CD4-positive, alpha-beta T cell treated with Interferon alpha-2 for 1 hour (primary cell): Measurements from ENCODE around the gene DPP6.

ENCODE experiments used
- DNase-seq, 2 donors: peaks; one replicate each; pipeline ENCODE4 v3.0.0-alpha.2; 2020 to 2022

DPP6 gene

GRCh38 chr7:154343778-154344412, 291.7 kb downstream of the DPP6 start:
- DNase-seq: no peak

GRCh38 chr7:154345093-154345492, 292.9 kb downstream of the DPP6 start:
- DNase-seq: no peak

GRCh38 chr7:154347700-154348266, 295.6 kb downstream of the DPP6 start:
- DNase-seq: no peak

GRCh38 chr7:154350892-154351291, 298.7 kb downstream of the DPP6 start:
- DNase-seq: no peak

- no peak for DNase-seq
Measured at GRCh38 chr7:154353355-154353767, 301.2 kb downstream of the DPP6 start.

GRCh38 chr7:154364170-154364569, 312.0 kb downstream of the DPP6 start:
- DNase-seq: no peak

- no peak for DNase-seq
Measured at GRCh38 chr7:154371424-154371823, 319.2 kb downstream of the DPP6 start.

GRCh38 chr7:154372011-154372601, 319.9 kb downstream of the DPP6 start:
- no peak for DNase-seq

- DNase-seq: no peak
Measured at GRCh38 chr7:154373956-154374355, 321.8 kb downstream of the DPP6 start.

- no peak for DNase-seq
Measured at GRCh38 chr7:154375956-154376355, 323.8 kb downstream of the DPP6 start.

GRCh38 chr7:154380771-154381170, 328.6 kb downstream of the DPP6 start:
- no peak for DNase-seq

GRCh38 chr7:154383045-154383444, 330.8 kb downstream of the DPP6 start:
- no peak for DNase-seq

- DNase-seq: no peak
Measured at GRCh38 chr7:154385214-154385613, 333.0 kb downstream of the DPP6 start.

- no peak for DNase-seq
Measured at GRCh38 chr7:154387252-154387651, 335.1 kb downstream of the DPP6 start.

GRCh38 chr7:154388412-154388811, 336.2 kb downstream of the DPP6 start:
- DNase-seq: no peak

GRCh38 chr7:154388999-154389398, 336.8 kb downstream of the DPP6 start:
- no peak for DNase-seq

- DNase-seq: no peak
Measured at GRCh38 chr7:154390961-154391360, 338.8 kb downstream of the DPP6 start.

GRCh38 chr7:154394804-154395203, 342.6 kb downstream of the DPP6 start:
- DNase-seq: no peak

GRCh38 chr7:154406312-154406711, 354.1 kb downstream of the DPP6 start:
- no peak for DNase-seq

- DNase-seq: no peak
Measured at GRCh38 chr7:154409703-154410311, 357.6 kb downstream of the DPP6 start.

- no peak for DNase-seq
Measured at GRCh38 chr7:154412105-154412504, 359.9 kb downstream of the DPP6 start.

GRCh38 chr7:154415709-154416399, 363.7 kb downstream of the DPP6 start:
- DNase-seq: no peak

GRCh38 chr7:154416714-154417113, 364.5 kb downstream of the DPP6 start:
- DNase-seq: no peak

GRCh38 chr7:154419344-154419743, 367.1 kb downstream of the DPP6 start:
- DNase-seq: no peak
